IMR-90 (cell line): Measurements from ENCODE around the gene CD274.
"Not testable (repeated sequence)": the region's sequence is repeated elsewhere in the genome, so short reads cannot be mapped to it uniquely, and the experiment has no call there.

Experiments used
- CEBPB ChIP-seq: IDR thresholded peaks from 2 replicates; pipeline ENCODE4 v1.6.1; 2012; ENCODE audit warnings: low read depth, low read length, improper control_type of control experiment
- CHD1 ChIP-seq: IDR thresholded peaks from 2 replicates; pipeline ENCODE4 v1.6.1; 2012; ENCODE audit warnings: low read depth, low read length, improper control_type of control experiment
- CTCF ChIP-seq: conservative IDR thresholded peaks from 2 replicates; pipeline ENCODE4 v1.5.1; 2012; ENCODE audit warnings: mild to moderate bottlenecking, low read depth, low read length, improper control_type of control experiment
- FOS ChIP-seq: fragments of 150-350 bp; IDR thresholded peaks from 2 replicates; pipeline ENCODE4 v1.6.1; 2016; ENCODE audit warnings: low read depth, low read length
- NFE2L2 ChIP-seq: fragments of 150-350 bp; IDR thresholded peaks from 2 replicates; pipeline ENCODE4 v1.6.1; 2016; ENCODE audit warnings: low read depth, mild to moderate bottlenecking, low read length
- POLR2A ChIP-seq: IDR thresholded peaks from 2 replicates; pipeline ENCODE4 v1.6.1; 2012; ENCODE audit warnings: mild to moderate bottlenecking, low read depth, low read length
- RAD21 ChIP-seq: IDR thresholded peaks from 2 replicates; pipeline ENCODE4 v1.6.1; 2012; ENCODE audit warnings: low read length, improper control_type of control experiment
- RCOR1 ChIP-seq: IDR thresholded peaks from 2 replicates; pipeline ENCODE4 v1.6.1; 2012; ENCODE audit warnings: mild to moderate bottlenecking, low read length, improper control_type of control experiment; ENCODE audit not compliant: insufficient replicate concordance
- RFX5 ChIP-seq: IDR thresholded peaks from 2 replicates; pipeline ENCODE4 v1.8.0; 2012; ENCODE audit warnings: low read depth, mild to moderate bottlenecking, low read length, moderate library complexity
- SMC3 ChIP-seq: fragments of 150-350 bp; IDR thresholded peaks from 2 replicates; pipeline ENCODE4 v1.6.1; 2016; ENCODE audit warnings: low read depth, mild to moderate bottlenecking, antibody characterized with exemption, low read length, moderate library complexity
- USF2 ChIP-seq: fragments of 150-350 bp; IDR thresholded peaks from 2 replicates; pipeline ENCODE4 v1.6.1; 2017; ENCODE audit warnings: mild to moderate bottlenecking, antibody characterized with exemption, low read length, low read depth

- not testable (repeated sequence) for TF ChIP-seq CTCF, CEBPB, RAD21, SMC3, RFX5, CHD1, RCOR1, POLR2A, USF2, FOS, NFE2L2
Observed at GRCh38 chr9:5433328-5433727, 17.0 kb upstream of the CD274 start.
